D721Med (cell line): ENCODE data around the gene TBC1D32.
"Not testable (repeated sequence)": the region's sequence is repeated elsewhere in the genome, so short reads cannot be mapped to it uniquely, and the experiment has no call there.

Experiments used
- DNase-seq: peaks from one replicate; pipeline ENCODE4 v3.0.0; 2011; ENCODE audit warnings: low spot score; ENCODE audit not compliant: insufficient read length
- FAIRE-seq: peaks from 2 replicates; lab custom pipeline; 2011; peaks lifted over from hg19 to GRCh38; lab: Jason Lieb, UNC
- CTCF ChIP-seq: IDR thresholded peaks from 2 replicates; pipeline ENCODE4 v1.5.1; 2012; ENCODE audit warnings: mild to moderate bottlenecking, control low read depth; ENCODE audit not compliant: insufficient read depth; ENCODE audit errors: missing control alignments

TBC1D32 gene

GRCh38 chr6:121319603-121320002 lies 14.7 kb downstream of the TBC1D32 start:
- no peak for DNase-seq
- TF ChIP-seq CTCF, result no peak
- no peak for FAIRE-seq

- no peak for TF ChIP-seq CTCF
- no peak for DNase-seq
- FAIRE-seq, result no peak
Measured at GRCh38 chr6:121319112-121319553, 15.1 kb downstream of the TBC1D32 start.

GRCh38 chr6:121314381-121315112 lies 19.7 kb downstream of the TBC1D32 start:
- no peak for FAIRE-seq
- no peak for TF ChIP-seq CTCF

GRCh38 chr6:121311814-121312213 lies 22.5 kb downstream of the TBC1D32 start:
- not testable (repeated sequence) for DNase-seq, FAIRE-seq

More at GRCh38 chr6:121314381-121315112, 19.7 kb downstream of the TBC1D32 start:
- no peak for DNase-seq

- no peak for FAIRE-seq
- DNase-seq, result no peak
Measured at GRCh38 chr6:121310495-121310894, 23.8 kb downstream of the TBC1D32 start.

GRCh38 chr6:121309768-121310469 lies 24.4 kb downstream of the TBC1D32 start:
- DNase-seq, result no peak
- FAIRE-seq, result no peak
- no peak for TF ChIP-seq CTCF

More at GRCh38 chr6:121310495-121310894, 23.8 kb downstream of the TBC1D32 start:
- TF ChIP-seq CTCF, result no peak

- DNase-seq (no peak), FAIRE-seq (peak; percentile 92)
- TF ChIP-seq CTCF, result peak; percentile 79
Measured at GRCh38 chr6:121305957-121306607, 28.2 kb downstream of the TBC1D32 start.
